ENCODE data around the gene CSH1. TPM values are rescaled to one million over a fixed set of nuclear protein-coding genes. Genes with fewer than 3 reads are reported as not detected.

The CSH1 gene
- total and polyA plus RNA-seq, 11 donors: not detected

DNA sequence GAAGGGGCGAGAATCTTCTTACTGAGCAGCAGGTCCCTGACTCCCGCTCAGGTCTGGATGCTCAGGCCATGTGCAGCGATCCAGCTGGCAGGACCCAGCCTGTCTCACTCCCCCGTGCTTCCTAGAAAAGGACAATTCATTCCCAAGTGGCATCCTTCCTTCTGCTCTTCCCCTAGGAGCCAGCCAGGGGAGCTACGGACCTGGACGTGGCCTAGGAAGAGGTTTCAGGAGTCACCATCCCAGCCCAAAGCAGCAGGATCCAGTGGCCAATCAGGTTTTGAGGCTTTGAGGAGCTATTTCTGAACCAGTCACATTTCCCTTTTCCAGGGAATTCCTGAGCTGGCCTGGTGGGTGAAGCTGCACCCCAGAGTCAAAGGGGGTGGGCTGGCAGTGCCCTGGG is 43.5 kb upstream of the CSH1 start:
- no peak for TF ChIP-seq POLR2A (IDR thresholded peaks at IDR 0.05)
- TF ChIP-seq, protein P1, sequence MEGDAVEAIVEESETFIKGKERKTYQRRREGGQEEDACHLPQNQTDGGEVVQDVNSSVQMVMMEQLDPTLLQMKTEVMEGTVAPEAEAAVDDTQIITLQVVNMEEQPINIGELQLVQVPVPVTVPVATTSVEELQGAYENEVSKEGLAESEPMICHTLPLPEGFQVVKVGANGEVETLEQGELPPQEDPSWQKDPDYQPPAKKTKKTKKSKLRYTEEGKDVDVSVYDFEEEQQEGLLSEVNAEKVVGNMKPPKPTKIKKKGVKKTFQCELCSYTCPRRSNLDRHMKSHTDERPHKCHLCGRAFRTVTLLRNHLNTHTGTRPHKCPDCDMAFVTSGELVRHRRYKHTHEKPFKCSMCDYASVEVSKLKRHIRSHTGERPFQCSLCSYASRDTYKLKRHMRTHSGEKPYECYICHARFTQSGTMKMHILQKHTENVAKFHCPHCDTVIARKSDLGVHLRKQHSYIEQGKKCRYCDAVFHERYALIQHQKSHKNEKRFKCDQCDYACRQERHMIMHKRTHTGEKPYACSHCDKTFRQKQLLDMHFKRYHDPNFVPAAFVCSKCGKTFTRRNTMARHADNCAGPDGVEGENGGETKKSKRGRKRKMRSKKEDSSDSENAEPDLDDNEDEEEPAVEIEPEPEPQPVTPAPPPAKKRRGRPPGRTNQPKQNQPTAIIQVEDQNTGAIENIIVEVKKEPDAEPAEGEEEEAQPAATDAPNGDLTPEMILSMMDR (IDR thresholded peaks at IDR 0.05): no peak
- Histone ChIP-seq H3K27ac (no peak overlapping the region), H3K4me3 (no peak overlapping the region), H3K27me3 (no peaks in the 10 kb centered on the region), H3K9me3 (no peaks in the 10 kb centered on the region), H3K36me3 (no peaks in the 10 kb centered on the region), H3K4me1 (no peaks in the 10 kb centered on the region)
- DNase-seq (no peak), ATAC-seq (no peak)
- intact Hi-C loops (cut with DNase I): no loop called here
- WGBS, 4 donors: 58 to 77% (median 68%) methylated on average over 6 of the region's 6 CpGs

DNA sequence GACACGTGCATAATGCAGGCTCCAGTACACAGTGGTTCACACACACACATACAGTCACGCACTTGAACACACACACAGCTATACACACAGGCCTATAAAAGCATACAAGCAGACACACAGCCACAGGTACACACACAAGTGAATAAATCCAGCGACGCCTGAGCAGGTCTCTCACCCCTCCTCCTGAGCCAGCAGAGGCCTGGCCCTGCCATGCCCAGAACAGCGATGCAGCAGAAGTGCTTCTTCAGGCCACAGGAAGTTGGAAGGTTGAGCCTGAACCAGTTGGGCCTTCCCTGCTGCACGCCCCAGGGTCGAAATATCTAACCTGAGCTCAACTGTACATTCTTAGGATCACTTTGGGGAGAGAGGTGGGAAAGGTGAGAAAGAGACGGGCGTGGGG is 43.0 kb upstream of the CSH1 start:
- DNase-seq: no peak
- no peaks in the 10 kb centered on the region for H3K4me1 ChIP-seq
- 87 to 95% (median 91%) methylated on average over 9 of the region's 9 CpGs for WGBS, 4 donors
- no peak for ATAC-seq
- H3K27me3 ChIP-seq: no peaks in the 10 kb centered on the region
- no peak overlapping the region for H3K4me3 ChIP-seq
- H3K9me3 ChIP-seq: no peaks in the 10 kb centered on the region
- intact Hi-C loops (cut with DNase I): no loop called here
- TF ChIP-seq POLR2A (IDR thresholded peaks at IDR 0.05): no peak
- TF ChIP-seq, protein P1 (IDR thresholded peaks at IDR 0.05): no peak
- H3K27ac ChIP-seq: no peak overlapping the region
- no peaks in the 10 kb centered on the region for H3K36me3 ChIP-seq

DNA sequence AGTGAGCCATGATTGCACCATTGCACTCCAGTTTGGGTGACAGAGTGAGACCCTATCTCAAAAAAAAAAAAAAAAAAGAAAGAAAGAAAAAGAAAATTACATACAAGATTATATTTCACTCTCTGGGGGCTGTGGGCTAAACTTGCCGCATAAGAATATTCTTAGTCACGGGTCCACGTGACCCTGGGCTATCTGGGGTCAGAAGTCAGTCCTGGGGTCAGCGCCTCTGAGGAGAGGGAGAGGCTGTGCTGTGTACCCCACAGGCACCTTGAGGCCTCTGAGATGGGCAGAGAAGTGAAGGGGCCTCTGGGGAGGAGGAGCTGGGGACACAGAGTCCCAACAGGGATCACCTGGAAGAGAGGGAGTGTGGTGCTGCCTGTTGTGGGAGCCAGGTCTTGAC is 41.5 kb upstream of the CSH1 start:
- TF ChIP-seq, protein P1 (IDR thresholded peaks at IDR 0.05): no peak
- H3K27me3 ChIP-seq: no peaks in the 10 kb centered on the region
- no peak overlapping the region for H3K27ac ChIP-seq
- H3K9me3 ChIP-seq: no peaks in the 10 kb centered on the region
- DNase-seq: no peak
- 88 to 91% (median 88%) methylated on average over 4 of the region's 4 CpGs for WGBS, 4 donors
- no peak overlapping the region for H3K4me3 ChIP-seq
- H3K4me1 ChIP-seq: no peaks in the 10 kb centered on the region
- H3K36me3 ChIP-seq: no peaks in the 10 kb centered on the region
- intact Hi-C loops (cut with DNase I): no loop called here
- no peak for ATAC-seq

DNA sequence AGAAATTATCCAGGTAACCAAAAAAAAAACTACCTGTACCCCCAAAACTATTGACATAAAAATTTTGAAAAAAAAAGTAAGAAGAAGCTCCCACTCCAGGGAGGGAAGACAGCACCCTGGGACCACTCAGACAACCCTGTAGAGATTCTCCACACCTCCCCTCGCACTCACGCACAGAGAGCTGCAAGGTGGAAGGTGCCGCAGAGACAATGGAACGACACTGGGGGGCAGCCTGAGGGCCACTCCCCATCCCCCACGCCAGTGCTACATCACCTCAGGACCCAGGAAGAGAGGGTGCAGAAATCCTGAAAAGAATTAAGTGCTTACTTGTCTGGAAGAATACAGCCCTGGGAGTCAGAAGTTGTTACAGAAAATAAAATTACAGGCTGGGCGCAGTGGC is 40.9 kb upstream of the CSH1 start:
- 84 to 94% (median 87%) methylated on average over 6 of the region's 6 CpGs for WGBS, 4 donors
- Histone ChIP-seq H3K36me3 (no peaks in the 10 kb centered on the region), H3K4me3 (no peak overlapping the region), H3K27me3 (no peaks in the 10 kb centered on the region), H3K9me3 (no peaks in the 10 kb centered on the region), H3K4me1 (peaks cover 0 to 4% (median 2%) of the 10 kb centered on the region in 12 donors), H3K27ac (no peak overlapping the region)
- intact Hi-C loops (cut with DNase I): no loop called here
- DNase-seq (no peak), ATAC-seq (no peak)
- TF ChIP-seq, protein P1 (IDR thresholded peaks at IDR 0.05): no peak
- no peak for TF ChIP-seq POLR2A (IDR thresholded peaks at IDR 0.05)
